WI38 (cell line): Measurements from ENCODE around the gene SLC7A4.

Experiments
- H3K4me3 ChIP-seq: 2 replicates; pipeline ENCODE4 v1.5.1; 2011; ENCODE audit warnings: low read depth, mild to moderate bottlenecking, control low read depth, low read length
- TF ChIP-seq, protein P1 (sequence below): IDR thresholded peaks from 2 replicates; pipeline ENCODE4 v1.5.1; 2012; ENCODE audit warnings: low read depth, mild to moderate bottlenecking, control low read depth, low read length

SLC7A4 gene

DNA sequence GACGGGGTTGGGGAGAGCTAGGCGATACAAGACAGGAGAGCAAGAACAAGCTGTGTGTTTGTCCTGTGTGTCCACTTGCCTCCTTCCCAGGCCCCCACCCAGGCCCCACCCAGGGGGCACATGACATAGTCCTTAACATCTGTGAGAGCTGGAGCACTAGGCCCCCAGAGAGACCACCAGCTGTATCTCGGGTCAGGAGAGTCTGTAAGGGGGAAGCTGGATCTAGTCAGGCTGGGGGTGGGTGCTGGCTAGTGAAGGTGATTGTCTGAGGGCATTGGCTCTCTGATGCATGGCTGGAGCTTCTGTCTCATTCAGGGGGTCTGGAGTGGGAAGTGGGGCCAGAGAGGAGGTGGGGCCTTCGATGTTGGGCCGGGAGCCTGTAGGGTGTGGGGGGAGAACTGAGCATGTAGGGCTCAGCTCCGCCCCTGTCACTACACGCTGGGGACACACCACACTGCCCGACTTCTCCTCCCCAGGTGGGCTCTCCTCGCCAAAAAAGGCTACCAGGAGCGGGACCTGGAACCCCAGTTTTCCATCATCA lies 16.8 kb downstream of the SLC7A4 start:
- TF ChIP-seq, protein P1, sequence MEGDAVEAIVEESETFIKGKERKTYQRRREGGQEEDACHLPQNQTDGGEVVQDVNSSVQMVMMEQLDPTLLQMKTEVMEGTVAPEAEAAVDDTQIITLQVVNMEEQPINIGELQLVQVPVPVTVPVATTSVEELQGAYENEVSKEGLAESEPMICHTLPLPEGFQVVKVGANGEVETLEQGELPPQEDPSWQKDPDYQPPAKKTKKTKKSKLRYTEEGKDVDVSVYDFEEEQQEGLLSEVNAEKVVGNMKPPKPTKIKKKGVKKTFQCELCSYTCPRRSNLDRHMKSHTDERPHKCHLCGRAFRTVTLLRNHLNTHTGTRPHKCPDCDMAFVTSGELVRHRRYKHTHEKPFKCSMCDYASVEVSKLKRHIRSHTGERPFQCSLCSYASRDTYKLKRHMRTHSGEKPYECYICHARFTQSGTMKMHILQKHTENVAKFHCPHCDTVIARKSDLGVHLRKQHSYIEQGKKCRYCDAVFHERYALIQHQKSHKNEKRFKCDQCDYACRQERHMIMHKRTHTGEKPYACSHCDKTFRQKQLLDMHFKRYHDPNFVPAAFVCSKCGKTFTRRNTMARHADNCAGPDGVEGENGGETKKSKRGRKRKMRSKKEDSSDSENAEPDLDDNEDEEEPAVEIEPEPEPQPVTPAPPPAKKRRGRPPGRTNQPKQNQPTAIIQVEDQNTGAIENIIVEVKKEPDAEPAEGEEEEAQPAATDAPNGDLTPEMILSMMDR, result no peak

DNA sequence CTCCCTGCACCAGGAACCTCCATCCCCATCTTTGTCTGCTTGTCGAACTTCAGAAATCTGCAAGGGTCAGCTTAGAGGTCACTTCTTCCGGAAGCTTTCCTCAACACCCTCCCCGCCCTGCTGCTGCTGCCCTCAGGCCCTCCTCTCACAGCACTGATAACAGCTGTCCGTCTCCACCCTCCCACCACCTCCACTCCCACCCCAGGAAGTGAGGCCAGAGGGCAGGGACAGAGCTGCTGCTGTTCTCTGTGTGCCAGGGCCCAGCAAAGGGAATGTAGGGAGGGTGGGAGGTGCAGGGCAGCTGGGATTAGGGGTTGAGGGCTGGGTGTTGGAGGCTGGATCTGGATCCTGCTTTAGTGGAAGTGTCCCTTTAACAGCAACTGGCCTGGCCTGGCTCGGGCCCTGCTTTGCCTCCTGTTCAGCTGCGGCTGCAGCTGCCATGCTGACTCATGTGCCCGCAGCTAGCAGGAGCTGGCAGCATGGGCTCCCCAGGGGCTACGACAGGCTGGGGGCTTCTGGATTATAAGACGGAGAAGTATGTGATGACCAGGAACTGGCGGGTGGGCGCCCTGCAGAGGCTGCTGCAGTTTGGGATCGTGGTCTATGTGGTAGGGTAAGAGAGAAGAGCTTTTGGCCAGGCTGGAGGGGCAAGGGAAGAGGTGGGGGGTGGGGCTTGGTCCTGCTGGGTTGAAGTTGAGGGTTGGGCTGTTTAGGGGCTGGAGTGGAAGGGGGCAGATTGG lies 17.5 kb downstream of the SLC7A4 start, which contains the start of gene P2RX6:
TSS of gene P2RX6 (plus strand) at position 440 of the 740 bp plus-strand sequence. CDS start at position 450, 10 bp downstream.
- TF ChIP-seq, protein P1, result no peak
- H3K4me3 ChIP-seq, result peak within 1 kb of the TSS; percentile 57

More for the DNA sequence above, 16.8 kb downstream of the SLC7A4 start:
- H3K4me3 ChIP-seq, result no peak overlapping the region

DNA sequence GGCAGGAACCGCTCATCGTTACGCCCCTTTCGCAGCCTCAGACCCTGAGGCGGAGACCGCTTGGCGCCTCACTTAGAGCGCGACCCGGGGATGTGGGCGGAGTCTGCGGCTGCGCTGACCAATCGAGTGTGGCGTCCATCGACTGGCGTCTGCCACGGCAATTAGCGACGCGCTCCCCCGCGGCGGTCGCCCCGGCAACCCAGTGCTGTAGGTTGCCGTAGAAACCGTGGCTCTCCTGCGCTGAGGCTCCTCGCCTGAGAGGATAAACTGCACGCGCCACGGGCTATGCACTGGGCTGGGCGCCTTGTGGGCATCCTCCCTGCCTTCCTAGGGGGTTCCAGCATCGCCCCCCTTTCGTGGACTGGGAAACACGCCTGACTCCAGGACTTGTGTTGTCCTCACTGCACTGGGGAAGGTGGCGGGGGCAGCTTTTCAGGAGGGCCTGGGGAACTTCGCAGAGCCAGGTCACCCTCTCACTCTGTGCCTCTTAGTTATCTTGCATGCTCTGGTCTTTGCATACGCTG lies 18.1 kb downstream of the SLC7A4 start:
- TF ChIP-seq, protein P1, result no peak
- H3K4me3 ChIP-seq, result peak overlapping the region; percentile 57

DNA sequence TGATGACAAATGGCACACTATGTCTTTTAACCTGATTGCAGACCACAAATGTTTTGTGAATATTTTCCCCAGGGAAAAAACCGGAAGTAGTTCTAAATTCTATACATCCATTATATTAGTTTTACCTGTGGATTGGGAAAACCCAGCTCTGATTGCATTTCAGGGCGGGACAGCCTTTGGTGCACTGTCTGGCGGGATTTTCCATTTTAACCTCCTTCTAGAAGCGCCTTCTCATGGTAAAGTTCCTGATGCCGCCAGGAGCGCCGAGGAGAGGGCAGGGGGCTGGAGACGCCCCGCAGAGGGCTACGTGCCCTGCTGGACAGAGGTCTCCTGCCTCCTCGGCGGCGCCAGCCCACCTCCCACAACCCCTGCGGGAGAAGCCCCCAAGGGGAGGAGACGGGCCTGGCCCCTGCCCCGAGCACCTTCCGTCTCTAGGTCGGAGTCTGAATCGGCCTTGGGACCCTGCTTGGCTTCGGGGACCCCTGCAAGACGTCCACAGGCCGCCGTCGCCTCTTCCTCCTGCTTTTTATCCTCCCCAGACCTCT lies 18.6 kb downstream of the SLC7A4 start:
- peak overlapping the region; percentile 57 for H3K4me3 ChIP-seq

DNA sequence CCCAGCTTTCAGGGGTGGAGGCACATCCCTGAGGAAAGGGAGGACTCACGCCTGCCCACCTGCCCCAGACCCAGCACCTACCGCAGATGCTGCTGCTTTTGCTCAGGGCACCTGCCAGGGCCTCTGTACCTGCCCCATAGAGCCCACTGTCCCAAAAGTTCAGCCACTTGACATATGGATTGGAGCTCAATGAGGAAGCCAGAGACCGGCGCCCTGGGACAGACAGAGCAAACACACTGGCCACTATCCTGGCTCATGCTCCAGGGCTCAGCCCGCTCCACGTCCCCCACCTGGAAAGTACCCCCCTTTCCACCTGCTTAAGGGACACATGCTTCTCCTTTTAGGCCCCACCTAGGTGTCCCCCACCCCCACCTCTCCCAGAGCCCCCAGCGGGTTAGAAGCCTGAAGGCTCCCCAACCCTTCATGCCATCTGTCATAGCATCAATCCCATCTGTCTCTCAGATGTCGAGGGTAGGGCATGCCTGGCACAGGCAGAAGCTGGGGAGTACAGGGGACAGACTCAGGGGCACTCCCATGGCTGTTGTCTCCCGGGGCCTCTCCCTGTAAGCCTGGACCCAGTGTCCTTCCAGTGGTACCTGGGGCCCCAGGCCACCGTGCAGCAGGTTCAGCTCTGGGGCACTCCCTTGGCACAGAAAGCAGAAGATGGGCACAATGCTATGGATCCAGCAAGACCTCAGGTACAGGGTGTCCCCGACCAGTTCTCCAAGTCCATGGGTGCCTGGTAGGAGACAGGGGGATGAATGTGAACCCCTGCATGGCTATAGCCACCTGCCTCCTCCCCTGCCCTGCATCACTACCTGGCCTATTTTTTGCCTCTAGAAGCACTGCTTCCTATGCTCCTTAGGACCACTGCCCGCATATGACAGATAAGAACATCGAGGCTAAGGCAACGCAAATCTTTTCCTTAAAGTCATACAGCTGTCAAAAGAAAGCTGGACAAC lies 19.6 kb downstream of the SLC7A4 start:
- TF ChIP-seq, protein P1, result no peak

More for the DNA sequence above, 18.6 kb downstream of the SLC7A4 start:
- TF ChIP-seq, protein P1, result no peak

DNA sequence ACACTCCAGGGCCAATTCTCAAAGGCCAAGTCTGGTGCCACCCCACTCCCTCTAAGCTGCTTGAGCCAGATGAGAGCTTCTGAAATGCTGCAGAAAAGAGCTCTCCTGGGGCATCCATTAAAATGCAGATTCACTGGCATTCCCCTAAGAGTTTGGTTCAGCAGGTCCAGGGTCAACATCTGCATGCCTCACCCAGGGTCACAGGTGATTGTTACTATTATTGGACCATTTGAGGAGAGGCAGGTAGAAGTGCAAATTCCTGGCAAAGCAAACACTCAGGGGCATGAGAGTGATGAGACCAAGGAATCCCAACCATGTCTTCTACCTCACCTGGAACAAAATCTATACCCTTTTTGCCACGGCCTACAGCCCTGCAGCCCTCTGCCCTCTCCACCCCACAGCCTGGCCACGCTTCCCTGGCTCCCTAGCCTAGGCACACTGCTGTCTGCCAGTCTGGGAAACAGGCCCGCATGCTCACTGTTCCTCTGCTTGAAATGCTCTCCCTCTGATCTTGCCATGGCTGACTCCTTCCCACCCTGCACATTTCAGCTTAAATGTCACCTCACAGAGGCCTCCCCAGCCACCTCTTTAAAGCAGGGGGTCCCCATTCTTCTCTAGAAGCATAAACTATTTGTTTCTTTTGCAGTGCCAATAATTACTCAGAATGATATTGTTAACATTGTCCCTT lies 21.8 kb downstream of the SLC7A4 start:
- TF ChIP-seq, protein P1, result no peak
- H3K4me3 ChIP-seq, result no peak overlapping the region

More for the DNA sequence above, 19.6 kb downstream of the SLC7A4 start:
- H3K4me3 ChIP-seq, result no peak overlapping the region
